HG03135 (cell line): ENCODE data around the gene ANTXRL.
"Not testable (repeated sequence)": the region's sequence is repeated elsewhere in the genome, so short reads cannot be mapped to it uniquely, and the experiment has no call there.

ENCODE experiments used
- ATAC-seq: cut with Tn5 transposase; IDR thresholded peaks from one replicate; pipeline ENCODE4 v1.9.1; 2021; ENCODE audit warnings: mild to moderate bottlenecking, moderate library complexity; ENCODE audit not compliant: unreplicated experiment

The ANTXRL gene

DNA sequence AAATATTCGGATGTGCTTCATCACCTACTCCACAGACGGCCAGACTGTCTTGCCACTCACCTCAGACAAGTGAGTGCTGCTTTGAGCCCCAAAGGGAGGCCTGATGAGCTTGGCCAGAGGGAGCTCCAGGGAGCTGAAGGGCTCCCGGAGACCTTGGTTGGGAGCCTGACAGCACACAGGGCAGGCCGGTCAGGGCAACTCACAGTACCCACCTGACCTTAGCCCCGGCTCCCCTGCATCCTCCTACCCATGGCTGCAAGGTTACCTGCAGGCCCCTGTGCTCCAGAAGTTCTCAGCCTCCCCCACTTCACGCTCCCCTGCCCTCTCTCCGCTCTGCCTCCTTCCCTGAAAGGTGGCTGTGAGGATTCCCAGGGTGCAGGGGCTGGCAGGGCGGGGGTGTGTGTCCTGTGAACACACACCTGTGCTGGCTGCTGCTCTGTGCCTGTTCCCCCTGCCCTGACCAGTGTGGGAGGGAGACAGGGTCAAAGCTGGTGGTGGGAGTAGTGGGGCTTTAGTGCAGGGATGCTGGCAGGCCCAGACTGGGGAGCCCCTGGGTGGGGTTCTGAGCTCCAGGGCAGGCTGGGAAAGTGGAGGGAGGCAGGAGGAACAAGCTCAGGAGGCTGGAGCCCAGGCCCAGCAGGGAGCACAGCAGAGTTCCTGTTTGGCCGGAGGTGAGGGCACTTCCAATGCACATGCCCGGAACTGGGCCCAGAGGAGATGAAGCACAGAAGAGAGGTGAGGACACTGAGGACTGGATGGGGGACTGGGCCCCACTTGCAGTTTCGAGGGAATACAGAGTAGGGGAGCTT is 7.2 kb downstream of the ANTXRL start:
- ATAC-seq = no peak

DNA sequence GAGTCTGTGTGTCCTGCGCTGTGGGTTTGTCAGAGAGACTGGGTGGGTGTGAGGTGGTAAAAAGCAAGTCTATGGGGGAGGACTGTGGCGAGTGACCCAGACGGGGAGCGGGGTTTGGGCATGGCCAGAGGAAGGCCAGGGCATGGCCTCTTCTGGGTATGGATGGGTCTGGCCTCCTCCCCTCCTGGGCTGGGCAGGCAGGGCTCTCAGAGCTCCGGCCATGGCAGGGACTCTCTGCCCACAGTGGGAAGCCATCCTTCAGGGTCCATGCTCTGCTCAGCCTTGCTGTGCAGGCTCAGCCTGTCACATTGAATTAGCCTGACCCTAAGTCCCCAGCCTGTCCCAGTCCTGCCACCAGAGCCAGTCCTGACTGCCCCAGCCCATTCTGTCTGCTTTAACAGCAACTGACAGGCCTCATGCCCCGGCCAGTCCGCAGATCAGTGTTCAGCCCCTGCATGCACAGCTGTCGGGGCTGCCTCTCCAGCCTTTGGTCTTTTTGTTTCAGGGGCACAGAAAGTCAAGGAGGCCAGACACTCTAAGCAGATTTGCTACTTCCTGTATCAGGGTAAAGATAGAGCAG is 7.9 kb downstream of the ANTXRL start:
- no peak for ATAC-seq

DNA sequence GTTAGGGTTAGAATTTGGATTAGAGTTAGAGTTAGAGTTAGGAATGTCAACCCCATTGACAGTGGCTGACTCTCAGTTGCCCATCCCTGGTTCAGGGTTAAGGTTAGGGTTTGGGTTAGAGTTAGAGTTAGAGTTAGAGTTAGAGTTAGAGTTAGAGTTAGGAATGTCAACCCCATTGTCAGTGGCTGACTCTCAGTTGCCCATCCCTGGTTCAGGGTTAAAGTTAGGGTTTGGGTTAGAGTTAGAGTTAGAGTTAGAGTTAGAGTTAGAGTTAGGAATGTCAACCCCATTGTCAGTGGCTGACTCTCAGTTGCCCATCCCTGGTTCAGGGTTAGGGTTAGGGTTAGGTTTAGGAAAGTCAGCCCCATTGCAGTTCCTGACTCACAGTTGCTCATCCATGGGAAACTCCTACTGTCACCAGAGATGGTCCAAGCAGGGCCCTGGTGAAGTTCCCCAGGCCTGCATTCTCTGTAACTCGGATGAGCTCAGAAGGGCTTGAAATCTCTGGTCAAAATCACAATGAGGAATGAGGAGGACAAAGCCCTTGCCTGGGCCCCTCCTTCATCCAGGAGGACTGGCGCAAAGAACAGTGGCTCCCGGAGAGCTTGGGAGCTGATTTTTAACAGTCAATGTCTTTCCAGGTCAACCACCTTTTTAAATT is 8.7 kb downstream of the ANTXRL start:
- not testable (repeated sequence) for ATAC-seq

DNA sequence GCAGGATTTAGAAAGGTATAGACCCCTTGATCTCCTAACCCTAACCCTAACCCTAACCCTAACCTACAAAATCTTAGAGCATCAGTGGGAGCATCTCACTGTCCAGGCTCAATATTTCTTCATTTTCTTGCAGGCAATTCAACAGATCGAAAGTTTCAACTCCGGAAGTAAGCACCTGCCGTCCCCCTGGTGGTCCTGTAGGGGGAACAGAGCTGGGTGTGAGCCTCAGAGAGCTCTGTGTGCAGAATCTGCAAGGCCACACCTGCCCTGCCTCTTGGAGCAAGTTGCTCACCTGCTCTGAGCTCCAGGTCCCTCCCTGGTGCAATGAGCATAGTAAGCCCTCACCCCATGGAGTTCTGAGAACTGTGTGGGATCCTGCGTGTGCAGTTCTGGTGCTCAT is 9.3 kb downstream of the ANTXRL start:
- ATAC-seq = not testable (repeated sequence)

DNA sequence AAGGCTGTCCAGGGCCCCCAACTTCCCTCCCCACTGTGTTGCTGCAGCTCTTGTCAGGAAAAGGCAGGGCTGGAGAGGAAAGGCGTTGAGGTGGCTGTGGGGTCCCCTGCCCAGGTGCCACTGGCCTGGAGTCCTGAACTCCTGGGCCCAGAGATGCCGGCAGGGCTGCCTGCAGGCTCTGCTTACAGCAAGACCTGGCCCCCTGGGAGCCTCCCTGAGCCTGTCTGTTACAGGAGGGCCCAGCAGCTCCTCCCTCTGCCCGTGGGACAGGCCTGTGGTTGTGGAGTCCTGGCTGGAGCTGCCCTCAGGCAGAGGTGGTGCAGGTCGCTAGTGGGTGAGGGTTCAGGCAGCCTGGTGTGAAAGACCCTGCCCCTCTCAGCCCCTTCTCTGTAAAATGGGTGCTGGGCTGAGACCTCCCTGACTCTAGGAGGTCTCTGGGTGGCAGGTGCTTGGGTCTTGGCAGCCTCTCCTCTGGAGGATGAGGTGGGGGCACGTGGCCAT is 9.9 kb downstream of the ANTXRL start:
- no peak for ATAC-seq

DNA sequence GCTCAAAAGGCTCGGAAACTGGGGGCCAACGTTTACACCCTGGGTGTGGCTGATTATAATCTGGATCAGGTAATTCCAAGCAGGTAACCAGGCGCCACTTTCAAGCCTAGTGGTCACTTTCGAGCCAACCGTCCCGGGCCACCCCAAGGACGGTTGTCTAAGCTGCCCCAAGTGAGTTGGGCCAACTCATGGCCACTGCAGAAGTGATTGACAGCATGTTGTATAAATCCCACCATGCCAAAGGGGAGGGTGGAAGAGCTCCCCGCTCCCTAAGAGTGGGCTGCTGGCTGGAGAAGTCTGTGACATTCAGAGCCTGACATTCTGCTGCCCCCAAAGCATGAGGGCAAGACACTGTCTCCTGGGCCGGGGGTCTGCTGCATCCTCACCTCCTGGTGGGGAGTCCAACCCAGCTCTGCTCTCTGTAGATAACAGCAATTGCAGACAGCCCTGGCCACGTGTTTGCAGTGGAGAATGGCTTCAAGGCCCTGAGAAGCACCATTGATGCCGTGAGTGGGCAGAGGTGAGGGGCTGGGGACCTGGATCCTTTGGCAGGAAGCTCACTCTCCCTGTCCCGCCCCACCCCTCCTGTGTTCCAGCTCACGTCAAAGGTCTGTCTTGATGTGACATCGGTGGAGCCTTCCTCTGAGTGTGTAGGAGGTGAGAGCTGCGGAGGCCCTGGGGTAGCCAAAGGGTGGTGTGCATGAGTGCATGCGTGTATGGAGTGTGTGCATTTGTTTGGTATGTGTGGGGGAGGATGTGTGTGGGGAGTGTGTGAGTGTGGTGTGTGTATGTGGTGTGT is 10.8 kb downstream of the ANTXRL start:
- ATAC-seq = no peak

DNA sequence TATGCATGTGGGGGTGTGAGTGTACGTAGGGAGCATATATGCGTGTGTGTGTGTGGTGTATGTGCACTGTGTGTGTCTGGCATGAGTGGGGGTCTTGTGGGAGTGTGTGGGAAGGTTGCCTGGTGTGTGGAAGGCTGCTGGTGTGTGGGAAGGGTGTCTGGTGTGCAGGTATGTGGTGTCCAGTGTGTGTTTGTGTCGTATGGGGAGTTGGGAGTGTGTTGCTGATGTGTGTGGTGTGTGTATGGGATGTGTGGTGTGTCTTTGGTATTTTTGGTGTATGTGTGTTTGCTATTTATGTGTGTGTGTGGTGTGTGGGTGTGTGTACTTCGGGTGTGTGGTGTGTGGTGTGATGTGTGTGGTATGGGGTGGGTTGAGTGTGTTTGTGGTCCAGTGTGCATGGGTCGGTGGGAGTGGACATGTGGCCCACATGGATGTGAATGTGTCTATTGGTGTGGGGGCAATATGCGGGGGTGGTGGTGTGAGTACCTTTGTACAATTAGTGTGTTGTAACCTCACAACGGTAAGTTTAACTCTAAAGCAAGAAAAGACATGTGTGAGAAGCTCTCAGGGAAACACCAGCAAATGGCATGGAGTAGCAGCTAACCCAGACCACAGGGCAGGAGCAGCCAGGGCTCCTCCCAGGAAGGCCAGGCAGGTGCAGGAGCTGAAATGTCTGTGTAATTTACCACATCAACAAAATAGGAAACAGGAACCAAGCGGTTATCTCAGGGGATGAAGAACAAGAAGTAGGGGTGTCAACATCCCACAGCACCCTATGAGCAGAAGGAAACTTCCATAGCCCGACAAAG is 11.9 kb downstream of the ANTXRL start:
- no peak for ATAC-seq

DNA sequence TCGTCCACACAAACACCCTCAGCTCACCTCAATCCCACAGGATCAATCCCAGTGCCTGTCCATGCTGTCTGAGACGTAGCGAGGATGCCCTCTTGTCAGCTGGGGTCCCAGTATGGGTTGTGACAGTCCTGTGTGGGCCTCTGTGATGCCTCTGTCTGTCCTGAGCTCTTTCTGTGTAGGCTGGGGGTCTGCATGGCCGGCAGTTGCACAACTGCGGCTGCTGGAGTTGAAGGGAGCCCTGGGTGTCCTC is 12.4 kb downstream of the ANTXRL start:
- ATAC-seq = no peak

DNA sequence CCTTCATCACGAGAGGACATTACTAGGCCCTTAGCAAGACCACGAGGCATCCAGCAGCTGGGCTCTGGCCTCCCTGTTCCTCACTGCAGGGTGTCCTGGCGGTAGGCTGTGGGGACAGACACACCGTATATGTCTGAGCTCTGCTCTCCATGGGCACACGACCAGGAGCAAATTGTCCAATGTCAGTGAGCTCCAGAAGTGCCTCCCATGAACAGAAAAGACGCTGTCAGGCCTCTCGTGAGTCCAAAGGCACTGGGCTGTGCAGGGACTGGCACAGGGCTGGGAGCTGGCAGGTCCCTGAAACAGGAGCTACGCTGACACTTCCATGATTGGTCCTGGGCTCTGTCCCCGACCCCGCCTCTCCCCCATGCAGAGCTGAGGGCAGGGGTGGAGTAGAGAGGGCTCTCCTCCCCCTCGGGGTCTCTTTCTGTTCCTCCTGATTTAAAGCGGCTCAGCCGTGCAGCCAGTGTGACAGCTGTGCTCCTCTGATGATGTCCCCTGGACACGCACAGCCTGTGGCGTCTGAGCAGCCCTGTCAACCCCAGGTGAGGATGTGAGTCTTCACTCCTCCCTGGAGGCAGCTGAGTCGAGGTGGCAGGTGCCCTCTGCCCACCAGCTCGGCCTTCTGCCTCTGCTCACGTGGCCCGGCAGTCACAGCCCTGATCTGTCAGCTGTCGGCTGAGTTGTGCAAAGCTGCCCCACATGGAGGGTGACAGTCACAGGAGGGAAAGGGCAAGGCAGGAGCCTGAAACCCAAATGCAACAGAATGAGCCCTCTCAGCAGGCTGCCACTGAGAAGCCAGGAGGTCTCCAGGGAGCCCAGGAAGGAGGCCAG is 13.0 kb downstream of the ANTXRL start:
- ATAC-seq = no peak

DNA sequence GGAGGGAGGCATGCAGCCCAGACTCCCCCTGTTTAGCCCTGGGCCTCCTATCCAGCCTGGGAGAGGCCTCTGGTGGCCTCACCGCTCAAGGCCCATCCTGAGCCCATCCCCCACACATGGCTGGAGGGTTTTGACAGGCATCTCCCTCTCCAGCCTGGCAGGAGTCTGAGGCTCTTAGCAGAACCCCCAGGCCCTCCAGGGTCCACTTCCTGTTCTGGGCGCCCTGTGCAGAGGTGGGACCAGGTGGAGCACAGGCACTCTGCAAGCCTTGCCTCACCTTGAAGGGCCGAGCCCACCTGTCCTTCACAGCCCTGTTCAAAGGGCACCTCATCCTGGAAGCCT is 13.5 kb downstream of the ANTXRL start:
- ATAC-seq = not testable (repeated sequence)

DNA sequence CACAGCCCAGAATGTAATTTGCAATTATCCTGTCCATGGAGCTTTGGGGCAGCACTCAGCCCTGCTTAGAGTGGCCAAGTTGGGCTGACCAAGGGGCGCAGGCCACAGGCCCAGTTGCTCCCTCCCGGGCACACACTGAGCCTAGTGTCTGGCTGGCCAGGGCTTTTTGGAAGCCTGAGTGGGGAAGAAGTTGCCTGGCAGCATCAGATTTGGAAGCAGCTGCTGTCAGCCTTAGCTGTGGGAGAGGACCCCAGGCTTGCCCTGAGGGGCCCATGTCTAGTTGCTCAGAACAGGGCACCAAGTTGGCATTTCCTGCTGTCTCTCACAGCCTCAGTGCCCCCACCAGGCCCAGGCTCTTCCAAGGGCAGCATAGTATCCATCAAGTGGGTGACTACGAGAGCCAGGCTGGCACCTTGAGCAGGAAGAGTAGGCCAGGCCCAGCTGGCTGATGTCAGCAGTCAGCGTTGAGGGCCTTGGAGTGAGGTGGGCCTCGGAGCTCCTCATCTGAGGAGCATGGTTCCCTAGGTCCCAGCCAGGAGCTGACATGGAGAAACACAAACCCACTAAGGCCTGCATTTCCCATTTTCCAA is 14.4 kb downstream of the ANTXRL start:
- ATAC-seq = no peak

DNA sequence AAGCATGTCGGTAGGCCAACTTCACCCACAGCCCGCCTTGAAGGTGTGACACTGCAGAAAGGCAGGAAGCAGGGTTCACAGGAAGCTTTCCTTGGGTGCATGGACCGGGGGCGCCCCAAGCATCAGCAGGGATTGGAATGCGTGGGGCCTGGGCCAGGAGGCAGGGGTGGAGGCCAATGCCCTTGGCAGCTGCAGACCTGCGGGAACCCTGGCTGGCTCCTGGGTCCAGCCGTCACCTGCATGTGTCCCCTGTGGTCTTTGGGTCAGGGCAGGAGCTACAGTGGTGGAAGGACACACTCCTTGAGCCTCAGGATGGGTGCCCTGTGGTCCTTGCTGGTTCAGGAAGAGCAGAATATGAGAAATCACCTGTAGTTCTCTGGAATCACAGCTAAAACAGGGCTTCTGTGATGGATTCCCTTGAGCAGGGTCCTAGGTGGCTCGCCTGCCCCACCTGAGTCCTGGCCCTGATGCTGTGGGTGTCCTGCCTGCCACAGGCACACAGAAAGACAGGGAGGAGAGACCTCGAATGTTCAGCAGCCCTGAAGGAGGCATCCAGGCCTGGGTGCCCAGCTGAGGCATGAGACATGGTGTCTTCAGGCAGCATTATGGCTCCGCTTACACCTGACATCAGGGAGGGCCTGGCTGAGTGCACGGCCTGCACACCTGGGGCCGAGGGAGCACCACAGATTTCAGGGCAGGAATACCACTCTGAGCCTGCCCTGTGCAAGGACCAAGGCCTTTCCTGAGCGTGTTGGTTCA is 15.1 kb downstream of the ANTXRL start:
- ATAC-seq = no peak

DNA sequence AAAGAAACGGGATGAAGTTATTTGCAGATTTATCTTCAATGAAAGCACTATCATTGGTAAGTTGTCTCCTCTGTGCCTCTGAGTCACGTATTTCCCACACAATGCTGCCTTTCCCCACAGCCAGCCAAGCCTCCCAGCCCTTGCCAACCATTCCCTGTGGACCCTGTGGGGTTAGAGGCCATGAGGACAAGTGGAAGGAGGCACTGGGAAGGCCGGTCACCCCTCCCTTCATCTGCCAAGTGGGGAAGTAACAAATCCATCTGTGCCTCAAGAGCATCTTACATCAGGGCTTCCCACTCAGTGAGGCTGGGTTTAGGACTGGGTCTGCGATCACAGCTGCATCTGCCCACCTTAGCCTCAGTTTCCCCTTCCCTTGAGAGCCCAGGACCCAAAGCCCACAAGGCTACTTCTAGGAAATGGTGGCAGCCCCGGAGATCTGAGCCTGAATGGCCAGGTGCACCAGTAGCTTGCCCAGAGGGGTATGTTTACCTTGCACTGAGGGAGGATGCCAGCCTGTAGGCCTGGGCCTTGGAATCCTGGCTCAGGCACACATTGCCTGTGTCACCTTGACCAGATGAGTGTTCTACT is 16.1 kb downstream of the ANTXRL start:
- not testable (repeated sequence) for ATAC-seq

DNA sequence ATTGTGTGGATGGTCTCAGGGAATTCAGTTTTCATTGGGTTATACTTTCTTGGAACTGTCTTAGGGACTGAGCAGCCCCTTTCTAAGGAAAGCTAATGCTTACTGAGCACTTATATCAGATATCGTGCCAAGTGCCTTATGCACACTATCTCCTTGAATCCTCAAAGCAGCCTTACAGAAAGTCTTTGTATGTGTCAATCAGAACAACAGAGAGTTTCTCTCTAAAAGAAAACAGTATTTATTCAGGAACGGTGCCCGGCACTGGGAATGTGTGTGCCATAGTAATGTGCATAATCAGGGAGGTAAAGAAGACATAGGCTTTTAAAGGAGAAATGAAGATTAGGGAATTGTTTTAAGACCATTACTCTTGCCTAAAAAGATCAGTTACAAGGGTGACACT is 17.3 kb downstream of the ANTXRL start:
- no peak for ATAC-seq

DNA sequence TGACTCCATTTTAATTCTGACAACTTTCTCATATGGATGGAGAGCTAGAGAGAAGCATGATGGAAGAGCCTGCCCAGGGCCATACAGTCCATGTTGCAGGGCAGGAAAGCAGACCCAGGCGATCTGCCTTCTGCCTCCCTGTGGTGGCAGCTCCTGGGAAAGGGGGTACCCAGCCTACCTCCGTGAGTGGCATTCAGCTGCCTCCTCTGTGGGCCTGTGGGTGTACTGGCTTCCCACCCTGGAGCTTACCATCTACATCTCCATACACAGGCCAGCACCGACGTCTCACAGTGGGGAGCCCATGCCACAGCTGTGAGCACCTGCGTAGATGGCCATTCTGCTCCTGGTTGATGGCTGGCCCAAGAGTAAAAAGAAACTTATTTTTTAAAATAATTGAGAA is 17.9 kb downstream of the ANTXRL start:
- ATAC-seq = not testable (repeated sequence)

DNA sequence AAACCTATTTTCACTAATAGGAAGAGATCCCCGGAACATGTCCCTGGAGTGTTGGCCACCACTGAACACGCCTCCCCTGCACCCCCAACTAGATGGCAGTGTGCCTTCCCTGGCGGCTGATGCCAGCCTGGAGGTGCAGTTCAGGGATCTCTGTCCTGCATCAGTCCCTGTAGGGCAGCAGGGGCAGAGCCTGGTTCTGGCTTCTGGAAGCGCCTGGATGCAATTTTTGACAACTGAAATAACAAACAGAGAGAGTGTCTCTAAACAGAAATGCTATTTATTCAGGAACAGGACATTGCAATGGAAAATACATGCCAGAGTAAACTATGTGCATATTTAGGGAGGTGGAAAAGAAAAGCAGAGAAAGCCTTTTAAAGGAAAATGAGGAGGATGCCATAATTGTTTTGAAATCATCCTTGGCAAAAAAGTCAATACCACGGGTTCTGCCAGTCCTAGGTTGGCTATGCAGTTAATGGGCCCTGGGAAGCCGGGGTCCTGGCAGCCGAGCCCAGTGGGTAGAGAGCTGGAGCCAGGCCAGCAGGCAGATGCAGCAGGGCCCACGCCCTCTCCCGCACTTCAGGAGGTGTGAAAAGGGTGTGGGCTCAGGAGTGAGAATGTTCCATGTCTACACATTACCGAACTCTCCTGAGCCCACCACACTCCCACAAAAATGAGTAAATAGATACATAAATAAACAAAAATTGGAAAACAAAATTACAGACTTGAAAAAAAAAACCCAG is 18.5 kb downstream of the ANTXRL start:
- ATAC-seq = no peak

DNA sequence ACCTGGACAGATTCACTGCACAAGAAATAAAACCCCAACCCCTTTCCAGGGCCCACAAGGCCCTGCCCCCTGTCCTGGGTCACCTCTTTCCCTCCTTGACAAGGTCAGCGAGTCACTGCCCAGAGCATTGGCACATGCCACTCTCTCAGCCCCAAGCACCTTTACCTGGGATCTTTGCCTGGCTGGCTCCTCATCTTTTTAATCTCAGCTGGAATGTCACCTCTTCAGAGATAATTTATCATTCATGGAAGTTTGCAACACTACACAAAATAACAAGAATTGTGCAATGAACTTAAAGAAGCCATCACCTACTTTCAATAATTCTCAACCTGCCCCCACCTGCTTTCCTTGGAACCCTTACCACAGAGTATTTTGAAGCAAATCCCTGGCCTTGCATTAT is 19.2 kb downstream of the ANTXRL start:
- ATAC-seq = no peak
